HG03066 (cell line): ENCODE data around the gene CLCF1.
"Not testable (repeated sequence)": the region's sequence is repeated elsewhere in the genome, so short reads cannot be mapped to it uniquely, and the experiment has no call there.

ENCODE experiments used
- ATAC-seq: cut with Tn5 transposase; IDR thresholded peaks from one replicate; pipeline ENCODE4 v1.9.1; 2021; ENCODE audit warnings: low read depth; ENCODE audit not compliant: unreplicated experiment

CLCF1 gene

DNA sequence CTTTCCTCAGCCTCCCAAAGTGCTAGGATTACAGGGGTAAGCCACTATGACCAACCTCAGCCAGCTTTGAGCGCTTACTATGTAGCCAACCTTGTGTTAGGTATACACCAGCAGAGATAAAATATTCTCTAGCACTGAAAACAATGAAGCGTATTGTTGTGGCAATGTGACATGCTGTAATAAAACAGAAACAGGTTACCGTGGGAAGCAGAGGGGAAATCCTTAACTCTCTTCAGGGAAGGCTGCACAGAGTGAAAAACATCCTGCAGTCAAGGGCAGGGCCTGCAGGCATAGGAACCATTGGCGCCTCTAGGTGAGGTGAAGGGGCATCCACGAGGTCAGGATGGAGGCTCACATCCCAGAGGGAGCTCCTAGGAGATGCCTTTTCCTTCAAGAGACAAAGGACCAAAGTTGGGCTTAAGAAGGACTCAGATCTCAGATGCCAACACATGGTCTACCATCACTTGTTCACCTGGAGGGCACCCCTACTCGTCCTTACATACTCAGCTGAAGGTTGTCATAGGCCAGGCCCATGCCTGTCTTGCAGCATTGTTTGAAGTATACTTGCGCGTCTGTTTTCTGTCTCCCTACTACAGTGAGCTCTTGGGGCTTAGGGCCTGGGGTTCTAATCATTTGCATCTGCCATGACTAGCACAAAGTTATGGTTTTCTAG, 28.0 kb downstream of the CLCF1 start:
- ATAC-seq: no peak

DNA sequence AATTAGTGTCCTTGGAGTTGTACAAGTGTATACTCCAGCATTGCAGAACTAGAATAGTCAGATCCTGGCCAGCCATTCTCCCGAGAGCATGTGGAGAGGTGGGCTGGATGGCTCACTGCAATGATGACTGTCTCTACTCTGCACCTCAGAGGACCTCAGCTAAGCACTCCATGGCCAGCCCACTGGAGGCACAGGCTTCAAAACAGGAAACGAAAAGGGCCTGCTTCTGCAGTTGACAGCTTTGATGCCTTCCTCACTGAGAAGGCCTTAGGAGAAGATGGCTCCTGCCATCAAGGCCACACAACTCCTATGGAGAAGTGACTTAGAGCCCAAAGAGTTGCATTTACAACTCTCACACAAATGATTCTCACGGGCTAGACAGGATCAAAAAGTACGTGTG, 29.1 kb downstream of the CLCF1 start:
- ATAC-seq: no peak

DNA sequence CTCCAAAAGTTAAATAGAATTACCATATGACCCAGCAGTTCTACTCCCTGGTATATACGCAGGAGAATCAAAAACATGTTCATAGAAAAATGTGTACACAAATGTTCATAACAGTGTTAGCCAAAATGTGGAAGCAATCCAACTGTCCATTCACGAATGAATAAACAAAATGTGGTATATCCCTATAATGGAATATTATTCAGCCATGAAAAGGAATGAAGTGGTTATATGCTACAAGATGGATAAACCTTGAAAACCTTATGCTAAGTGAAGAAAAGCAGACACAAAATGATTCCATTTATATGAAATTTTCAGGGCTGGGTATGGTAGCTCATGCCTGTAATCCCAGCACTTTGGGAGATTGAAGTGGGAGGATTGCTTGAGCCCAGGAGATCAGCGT, 36.1 kb downstream of the CLCF1 start:
- no peak for ATAC-seq

DNA sequence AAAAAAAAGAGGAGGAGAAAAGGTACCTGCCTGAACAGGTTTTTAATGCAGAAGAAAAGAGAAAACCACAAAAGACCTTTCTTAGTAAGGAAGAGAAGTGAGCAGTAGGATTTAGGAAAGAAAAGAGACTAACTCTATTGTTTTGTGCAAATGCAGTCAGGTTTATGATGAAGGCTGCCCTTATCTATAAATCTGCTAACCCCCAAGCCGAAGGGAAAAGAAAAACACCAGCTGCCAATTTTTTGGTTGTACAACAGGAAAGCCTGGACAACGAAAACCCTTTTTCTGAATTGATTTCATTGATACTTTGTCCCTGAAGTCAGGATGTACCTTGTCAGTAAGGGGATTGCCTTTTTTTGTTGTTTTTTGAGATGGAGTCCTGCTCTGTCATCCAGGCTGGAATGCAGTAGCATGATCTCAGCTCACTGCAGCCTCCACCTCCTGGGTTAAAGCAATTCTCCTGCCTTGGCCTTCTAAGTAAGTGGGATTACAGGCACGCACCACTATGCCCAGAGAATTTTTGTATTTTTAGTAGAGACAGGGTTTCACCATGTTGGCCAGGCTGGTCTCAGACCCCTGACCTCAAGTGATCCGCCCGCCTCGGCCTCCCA, 41.2 kb downstream of the CLCF1 start:
- ATAC-seq: no peak

DNA sequence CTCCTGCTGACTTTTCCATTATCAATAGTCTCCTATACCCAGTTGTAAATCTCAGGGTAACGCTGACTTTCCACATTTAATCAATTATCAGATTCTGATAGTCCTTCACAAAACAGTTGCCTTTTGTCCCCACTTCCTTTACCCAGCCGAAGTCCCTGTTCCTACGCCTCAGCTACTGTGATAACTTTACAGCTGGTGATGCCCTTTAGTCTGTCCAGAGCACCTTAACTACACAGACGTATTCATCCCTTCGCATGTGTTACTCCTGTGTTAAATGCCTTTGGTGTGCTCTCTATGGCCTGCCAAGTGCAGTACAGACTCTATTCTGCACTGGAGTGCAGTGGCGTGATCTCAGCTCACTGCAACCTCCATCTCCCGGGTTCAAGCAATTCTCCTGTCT, 49.9 kb downstream of the CLCF1 start:
- ATAC-seq: no peak

DNA sequence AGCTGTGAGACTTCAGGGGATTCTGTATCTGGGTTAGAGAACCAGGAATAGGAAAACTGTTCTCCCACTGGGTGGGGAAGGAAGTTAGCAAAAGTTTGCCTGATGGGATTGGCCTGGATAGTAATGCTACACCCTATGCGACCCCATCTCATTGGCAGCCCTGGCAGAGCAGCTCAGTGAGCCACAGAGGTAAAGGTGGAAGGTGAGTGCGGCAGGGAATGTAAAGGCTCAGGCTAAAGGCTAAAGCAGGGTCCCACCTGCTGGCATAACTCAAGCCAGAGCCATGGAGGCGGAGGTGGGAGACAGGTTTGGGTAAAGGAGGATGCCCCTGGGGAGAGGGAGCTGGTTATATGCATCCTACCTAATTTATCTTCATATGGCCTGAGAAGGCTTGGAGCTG, 51.3 kb downstream of the CLCF1 start:
- ATAC-seq: no peak

DNA sequence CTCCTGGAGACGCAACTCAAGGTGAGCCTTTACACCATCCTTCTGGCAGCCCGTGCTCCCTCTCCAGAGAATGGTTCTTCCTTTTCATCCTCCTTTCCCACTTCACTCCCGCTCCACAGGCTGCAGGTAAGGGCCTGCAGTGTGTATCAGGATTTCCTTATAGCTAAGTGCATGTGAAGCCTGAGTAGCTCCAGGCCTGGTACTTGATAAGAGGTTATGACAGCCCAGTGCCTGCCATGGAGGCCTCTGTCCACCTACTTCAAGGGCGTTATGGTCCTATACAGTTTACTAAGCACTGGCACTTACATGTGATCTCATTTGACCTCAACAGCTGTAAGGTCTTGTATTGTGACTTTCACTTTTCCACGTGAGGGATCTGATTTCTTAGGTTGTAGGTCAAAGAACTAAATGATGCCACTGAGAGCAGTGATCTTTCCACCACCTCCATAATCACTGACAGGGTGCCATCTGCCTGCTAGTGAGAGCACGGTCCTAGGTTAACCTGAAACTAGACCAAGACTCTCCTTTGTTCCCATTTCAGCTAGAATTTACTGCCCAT, 52.0 kb downstream of the CLCF1 start:
- ATAC-seq: no peak

DNA sequence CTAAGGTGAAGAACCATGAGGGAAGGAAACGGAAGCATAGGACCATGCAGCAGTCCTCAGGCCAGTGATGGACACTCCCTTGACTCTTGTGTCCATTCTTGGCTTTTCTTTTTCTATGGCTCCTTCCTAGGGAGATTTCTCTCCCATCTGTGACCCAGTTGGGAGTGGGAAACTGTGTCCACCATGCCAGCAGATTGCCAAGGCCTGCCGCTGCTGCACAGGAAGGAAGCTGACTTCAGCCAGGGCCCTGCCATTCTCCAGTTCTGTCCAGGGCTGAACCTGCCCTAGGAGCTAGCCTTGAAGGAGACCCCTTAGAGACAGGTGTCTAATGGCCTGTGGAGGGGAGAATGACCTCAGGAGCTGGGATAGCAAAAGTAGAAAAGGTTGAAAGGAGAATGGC, 52.7 kb downstream of the CLCF1 start:
- no peak for ATAC-seq

DNA sequence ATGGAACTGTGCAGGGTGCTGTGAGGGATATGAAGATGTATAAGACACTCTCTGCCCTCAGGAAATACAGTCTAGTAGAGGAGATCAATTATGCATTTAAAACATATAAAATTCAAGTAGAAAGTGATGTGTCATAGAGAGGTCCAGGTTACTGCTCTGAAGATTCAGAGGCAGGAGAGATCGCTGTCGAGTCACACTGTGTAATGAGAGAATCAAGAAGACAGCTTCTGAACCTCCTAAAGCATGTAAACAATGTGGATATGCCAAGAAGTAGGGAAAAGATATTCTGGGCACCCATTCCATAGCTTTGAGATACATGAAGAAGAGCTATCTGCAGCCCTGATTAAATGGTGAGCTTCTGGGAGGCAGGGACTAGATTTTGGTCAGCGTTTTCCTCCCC, 53.4 kb downstream of the CLCF1 start:
- no peak for ATAC-seq

DNA sequence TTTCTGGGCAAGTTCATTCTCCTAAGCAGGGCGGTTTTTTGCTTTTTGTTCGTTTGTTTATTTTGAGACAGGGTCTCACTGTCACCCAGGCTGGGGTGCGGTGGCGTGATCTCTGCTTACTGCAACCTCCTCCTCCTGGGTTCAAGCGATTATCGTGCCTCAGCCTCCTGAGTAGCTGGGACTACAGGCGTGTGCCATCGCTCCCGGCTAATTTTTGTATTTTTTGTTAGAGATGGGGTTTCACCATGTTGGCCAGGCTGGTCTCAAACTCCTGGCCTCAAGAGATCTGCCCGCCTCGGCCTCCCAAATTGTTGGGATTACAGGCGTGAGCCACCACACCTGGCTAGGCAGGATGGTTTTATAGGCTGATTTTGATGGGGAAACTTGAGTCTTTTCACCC, 54.5 kb downstream of the CLCF1 start:
- not testable (repeated sequence) for ATAC-seq

DNA sequence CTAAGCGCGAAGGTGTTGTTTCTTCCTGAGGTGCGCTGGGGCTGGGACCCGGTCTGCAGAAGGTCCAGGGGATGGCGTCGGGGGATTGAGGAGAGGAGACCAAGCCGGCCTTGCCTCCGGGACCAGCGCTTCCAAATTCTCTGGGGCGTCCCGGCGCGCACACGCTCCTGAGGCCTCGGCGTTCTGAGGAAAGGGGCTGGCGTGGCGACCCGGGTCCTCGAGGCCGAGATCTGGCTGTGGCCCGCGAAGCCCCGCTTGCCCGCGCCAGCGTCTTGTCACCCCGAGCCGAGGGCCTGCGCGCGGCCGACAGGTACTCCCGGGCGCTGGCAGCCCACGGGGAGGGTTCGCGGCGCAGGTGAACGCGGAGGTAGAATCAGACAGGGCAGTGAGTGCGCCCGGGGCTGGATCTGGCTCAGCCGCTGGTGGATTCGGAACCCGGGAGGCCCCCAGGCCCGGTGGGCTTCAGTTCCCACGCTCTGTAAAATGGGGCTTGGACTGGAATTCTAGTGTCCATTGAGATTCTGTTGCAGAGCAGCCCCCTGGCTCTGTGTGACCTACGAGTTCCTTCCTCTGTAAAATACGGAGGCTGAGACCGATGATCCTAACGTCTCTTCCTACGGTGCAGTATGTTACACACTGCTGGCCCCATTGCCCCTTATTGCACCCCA, 55.4 kb downstream of the CLCF1 start:
- no peak for ATAC-seq

DNA sequence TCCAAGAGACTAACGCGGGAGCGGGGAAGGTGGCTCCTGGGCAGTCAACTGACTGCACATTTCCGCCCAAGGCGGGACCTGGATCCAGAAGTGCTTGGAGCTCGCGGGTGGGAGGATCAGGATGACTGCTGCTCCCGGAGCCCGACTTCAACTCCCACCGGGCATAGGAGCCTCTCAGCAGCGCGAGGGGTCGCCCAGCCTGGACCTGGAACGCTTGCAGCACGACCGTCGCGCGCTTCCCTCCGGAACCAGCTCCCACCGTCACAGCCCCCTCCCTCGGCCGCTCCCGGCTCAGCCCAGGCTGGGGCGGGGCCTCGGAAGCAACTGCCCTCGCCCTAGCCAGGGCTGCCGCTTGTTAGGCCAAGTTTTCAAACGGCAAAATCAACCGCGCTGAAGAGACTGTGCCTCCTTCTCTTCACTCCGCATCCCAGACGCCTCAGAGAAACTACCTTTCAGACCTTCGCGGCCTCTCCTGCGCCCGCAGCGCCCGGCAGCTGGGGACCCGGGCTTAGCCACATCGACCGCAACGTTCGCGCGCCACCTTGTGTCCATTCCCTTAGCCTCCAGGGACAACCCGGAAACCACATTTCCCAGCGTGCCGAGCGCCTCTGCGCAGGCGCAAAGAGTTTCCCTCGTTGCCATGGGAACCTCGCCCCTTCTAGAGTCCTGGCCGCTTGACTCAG, 56.1 kb downstream of the CLCF1 start:
- peak; percentile 83 for ATAC-seq

DNA sequence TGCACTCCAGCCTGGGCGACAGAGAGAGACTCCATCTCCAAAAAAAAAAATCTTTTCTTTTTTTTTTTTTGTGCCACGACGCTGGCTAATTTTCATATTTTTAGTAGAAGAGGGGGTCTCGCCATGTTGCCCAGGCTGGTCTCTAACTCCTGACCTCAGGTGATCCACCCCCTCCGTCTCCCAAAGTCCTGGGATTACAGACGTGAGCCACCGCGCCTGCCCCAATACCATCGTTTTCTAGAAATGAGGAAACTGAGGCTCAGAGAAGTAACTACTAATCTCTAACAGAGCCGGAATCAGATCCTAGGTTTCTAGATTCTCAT, 56.6 kb downstream of the CLCF1 start:
- ATAC-seq: no peak

DNA sequence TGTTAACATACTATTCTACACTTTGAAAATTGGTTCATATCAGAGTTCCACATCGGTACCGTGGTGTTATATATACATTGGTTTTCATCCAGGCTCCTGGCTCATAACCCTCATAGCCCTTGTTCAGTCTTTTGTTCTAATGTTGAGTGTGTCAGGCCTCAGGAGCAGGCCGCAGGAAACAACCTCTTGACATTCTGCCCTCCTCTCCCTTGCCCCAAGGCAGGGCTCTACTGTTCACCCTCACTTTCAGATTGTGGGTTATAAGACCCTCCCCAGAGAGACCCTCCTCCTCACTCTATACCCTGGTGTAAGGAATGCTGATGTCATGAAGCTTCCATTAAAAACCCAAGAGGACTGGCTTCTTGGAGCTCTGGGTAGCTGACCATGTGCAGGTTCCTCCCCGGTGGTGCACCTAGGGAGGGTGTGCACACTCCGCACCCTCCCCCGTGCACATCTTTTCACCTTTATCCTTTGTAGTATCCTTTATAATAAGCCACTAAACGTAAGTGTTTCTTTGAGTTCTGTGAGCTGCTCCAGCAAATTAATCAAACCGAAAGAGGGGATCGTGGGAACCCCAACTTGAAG, 58.0 kb downstream of the CLCF1 start:
- no peak for ATAC-seq

DNA sequence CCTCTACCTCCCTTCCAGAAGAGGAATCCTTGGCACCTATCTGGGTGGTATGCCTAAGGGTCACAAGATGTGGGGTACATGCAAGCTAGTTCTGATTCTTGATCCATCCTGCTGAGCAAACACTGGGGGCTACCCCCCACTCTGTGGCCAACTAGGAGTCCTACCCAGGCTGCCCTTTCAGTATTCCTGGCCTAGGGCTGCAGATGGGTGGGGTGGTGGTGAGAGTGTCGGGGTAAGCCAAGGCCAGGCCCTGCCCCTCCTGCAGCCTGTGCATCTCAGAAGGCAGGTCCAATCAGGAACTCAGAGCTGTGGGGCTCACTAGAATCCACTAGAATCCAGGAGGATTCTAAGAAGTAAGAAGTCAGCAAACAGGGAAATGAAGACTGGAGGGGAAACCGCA, 59.2 kb downstream of the CLCF1 start:
- no peak for ATAC-seq
